ENCODE data around the gene SLC35A1.

GRCh38 chr6:87541041-87541440 is 68.3 kb downstream of the SLC35A1 start:
- no peak for TF ChIP-seq POLR2A (IDR thresholded peaks at IDR 0.05)
- no peak for TF ChIP-seq EP300 (IDR thresholded peaks at IDR 0.05; ENCODE audit: low read depth)

All from transverse colon (tissue), 1 donor.